HG03135 (cell line): ENCODE results near the gene SLC5A3.

Experiments used
- ATAC-seq: cut with Tn5 transposase; IDR thresholded peaks from one replicate; pipeline ENCODE4 v1.9.1; 2021; ENCODE audit warnings: mild to moderate bottlenecking, moderate library complexity; ENCODE audit not compliant: unreplicated experiment

The SLC5A3 gene

DNA sequence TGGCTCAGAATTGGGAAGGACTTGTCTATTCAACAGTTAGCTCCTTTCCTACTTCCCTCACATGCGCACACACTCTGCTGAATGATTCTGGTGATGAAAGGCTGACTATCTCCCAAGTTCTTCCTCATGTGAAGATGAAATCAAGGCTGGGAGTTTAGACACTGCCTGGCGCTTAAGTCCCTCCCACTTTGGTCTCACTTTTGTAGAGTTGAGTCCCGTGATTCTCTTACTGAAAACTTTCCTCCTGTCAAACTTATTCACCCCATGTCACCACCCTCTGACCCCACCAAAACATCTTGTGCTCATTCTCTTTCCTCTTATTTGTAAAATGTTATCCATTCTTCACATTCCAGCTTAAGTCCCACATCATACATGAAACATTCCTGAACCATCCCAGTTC is 8.4 kb upstream of the SLC5A3 start:
- no peak for ATAC-seq

DNA sequence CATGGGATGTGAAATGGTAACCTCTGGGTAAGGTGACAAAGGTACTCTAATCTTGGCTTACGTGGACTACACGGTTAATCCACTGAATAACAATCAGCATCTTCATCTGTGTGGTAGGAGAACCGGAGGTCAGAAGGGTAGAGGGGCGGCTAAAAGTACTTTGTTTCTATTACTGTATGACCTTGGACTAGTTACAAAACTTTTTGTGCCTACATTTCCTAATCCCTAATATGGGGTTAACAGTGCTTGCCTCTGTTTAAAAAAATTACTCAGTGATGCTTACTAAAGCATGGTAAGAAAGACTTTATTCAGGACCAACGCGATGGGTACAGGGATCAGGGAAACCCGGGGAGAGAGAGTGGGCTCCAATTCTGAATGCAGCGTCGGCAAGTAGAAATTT is 1.7 kb upstream of the SLC5A3 start:
- ATAC-seq: no peak

GRCh38 chr21:34072145-34073031 is 990 bp upstream of the SLC5A3 start:
- no peak for ATAC-seq

- ATAC-seq: peak; percentile 33
Observed at GRCh38 chr21:34073749-34074282, 438 bp downstream of the SLC5A3 start.

DNA sequence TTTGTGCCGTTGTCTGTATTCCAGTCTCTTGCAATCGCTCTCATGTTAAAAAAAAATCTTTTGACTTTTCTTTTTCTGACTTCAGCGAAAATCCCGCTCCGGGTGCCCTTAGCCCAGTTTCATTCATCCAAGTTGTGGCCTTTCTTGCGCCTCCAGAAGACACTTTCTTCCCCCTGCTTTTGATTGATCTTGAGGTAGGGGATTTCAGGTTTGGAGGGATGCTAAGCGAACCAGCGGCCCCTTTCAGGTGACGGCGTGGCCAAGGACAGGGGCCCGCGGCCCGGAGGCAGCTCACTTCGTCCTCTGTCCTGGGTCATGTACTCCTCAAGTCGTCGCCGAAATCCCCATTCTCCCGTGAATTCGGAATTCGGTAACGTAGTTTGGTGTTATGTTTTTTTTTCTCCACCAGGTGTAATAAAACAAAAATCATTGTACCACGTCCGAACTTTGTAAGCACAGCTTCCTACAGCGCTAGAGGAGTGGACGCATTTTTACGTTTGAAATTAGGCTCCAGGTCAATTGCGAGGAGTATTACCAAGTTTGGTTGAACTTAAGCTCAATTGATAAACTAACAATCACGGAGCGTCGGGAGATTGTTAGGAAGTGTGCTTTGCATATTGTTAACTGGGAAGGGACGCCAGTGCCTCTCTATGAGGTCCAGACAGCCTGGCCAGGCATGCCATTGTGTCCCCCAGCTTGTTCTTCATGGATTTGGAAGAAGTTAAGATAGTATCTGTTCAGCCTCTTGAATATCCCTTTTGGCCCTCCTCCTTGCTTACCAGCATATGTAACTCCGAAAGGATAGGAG is 1.1 kb downstream of the SLC5A3 start:
- ATAC-seq: no peak

DNA sequence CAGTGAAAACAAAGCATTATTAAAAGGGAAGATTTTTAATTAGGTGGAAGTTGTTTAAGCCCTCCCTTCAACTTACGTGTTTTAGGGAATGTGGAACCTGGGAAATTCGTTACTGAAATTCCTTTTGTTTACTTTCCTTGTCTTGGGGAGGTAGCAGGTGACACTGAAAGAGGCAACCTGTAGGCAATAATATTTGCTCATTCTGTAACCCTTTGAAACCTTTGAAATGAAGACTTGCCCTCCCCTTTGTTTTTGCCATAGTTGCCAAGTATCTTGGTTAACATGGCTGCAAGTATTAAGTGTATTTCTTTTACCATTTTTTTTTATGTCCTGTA is 1.7 kb downstream of the SLC5A3 start:
- ATAC-seq: no peak

- no peak for ATAC-seq
Observed at GRCh38 chr21:34075760-34076660, 2.6 kb downstream of the SLC5A3 start.

DNA sequence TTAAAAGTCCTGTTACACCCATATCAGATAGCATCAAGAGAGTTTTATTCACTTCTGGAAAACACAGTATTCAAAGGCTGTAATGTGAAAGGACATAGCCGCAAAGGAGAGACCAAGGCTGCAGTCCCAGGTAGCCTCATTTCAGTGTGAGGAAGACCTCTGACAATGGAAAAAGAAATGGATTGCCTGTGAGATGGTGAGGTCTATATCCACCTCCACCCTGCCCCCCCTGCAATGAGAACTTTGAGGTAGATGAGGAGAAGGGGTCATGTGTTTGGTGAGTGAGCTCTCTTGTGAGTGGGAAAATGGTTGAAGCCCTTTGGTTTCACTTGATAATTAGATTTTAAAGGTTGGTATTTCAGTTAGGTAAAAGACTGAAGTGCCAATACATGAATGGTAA is 3.5 kb downstream of the SLC5A3 start:
- ATAC-seq: no peak

DNA sequence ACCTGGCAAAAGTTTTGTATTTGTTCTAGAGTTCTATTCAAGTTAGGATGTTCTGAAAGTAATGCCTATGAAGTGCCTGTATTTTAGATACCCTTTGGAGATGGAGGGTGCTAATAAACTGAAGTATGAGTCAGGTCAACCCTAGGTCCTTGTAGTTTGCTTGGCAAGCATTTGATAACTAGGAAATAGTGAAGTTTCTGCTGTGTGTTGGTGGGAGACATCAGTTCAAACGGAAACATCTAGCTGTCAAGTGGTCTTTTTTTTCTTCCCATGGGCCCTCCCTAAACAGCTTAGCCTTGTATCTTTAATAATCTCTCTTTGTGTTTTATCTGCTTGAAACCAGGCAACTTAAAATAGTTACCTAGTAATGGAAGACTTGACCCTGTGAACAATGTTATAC is 4.5 kb downstream of the SLC5A3 start:
- no peak for ATAC-seq

DNA sequence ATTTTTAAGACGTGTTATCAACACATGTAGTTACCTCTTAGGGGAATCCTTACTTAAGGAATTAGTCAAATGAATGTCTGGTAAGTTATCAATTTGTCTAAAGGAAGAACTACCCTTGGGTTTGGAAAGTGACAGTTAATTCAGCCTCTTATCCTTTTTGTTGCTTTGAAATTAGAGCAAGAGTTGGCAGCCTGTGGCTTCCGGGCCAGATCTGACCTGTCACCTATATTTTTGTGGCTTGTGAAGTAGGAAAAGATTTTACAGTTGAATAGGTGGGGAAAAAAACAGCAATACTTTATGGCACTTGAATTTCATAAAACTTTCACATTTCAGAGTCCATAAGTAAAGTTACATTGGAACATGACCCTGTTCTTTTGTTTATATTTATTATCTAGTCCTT is 5.5 kb downstream of the SLC5A3 start:
- no peak for ATAC-seq

DNA sequence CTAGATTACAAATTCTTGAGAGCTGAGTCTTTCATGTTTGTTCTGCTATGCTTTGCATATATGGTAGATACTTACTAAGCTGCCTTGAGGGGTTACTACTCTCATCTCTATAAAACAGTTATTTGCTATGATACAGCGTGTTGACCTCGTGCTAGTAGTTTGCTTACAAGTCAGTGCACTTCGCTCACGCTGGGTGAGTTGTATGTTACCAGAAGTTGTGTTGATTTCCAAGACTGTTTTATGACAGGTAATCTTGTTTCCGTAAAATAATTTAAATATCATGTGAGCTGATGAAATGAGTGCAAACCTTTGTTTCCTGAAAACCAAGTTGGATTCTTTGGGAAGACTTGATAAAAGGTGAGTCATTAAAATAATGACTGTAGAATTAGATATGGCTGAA is 7.3 kb downstream of the SLC5A3 start:
- ATAC-seq: no peak

GRCh38 chr21:34082769-34083168 is 9.4 kb downstream of the SLC5A3 start:
- no peak for ATAC-seq

- ATAC-seq: no peak
Observed at GRCh38 chr21:34083357-34083756, 10.0 kb downstream of the SLC5A3 start.

DNA sequence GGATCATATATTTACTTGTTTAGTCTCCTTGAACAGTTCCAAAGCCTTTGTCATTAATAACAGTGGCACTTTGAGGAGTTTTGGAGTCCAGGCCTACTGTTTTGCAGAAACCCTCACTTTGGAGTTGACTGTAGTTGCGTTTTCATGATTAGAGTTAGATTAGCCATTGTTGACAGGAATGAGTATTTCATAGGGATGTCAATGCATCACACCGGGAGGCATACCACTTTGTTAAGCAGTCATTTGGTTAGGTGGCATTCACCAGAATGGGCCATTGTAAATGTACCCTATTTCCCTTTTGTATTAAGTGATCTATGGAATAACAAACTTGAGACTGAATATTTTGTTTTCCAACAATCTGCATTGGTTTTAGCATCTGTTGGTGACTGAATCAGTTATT is 11.8 kb downstream of the SLC5A3 start:
- ATAC-seq: no peak

DNA sequence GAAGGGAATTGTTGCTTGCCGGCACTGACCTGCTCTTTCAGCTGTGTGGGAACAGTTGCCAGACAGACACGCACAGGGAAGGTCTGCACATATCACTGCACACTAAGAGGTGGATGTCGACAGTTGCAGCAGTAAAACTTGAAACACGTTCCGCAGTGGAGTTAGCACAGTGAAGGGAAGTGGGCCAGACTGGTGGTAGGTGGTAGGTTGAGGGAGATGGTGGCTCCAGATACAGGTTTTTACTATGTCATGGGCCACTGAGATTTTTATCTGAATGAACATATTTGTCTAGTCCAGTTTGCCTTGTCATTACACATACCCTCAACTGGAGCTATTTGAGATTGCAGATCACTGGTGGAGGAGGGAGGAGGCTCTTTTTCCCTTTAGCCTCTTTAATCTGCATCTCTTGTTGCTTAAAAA is 13.5 kb downstream of the SLC5A3 start:
- no peak for ATAC-seq

DNA sequence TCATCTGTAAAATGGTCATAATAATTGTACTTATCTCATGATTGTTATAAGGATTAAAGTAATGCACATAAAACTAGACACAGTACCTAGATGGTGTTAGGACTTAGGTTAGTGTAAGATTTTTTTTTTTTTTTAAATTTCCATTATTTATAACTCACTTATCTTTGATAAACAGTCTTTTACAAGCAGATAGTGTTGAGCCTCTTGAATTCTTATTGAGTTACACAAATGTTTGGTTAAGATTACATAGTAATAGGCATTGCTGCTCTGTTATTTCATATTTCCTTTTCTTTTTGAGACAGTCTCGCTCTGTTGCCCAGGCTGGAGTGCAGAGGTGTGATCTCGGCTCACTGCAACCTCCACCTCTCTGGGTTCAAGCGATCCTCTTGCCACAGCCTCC is 15.4 kb downstream of the SLC5A3 start:
- ATAC-seq: no peak

DNA sequence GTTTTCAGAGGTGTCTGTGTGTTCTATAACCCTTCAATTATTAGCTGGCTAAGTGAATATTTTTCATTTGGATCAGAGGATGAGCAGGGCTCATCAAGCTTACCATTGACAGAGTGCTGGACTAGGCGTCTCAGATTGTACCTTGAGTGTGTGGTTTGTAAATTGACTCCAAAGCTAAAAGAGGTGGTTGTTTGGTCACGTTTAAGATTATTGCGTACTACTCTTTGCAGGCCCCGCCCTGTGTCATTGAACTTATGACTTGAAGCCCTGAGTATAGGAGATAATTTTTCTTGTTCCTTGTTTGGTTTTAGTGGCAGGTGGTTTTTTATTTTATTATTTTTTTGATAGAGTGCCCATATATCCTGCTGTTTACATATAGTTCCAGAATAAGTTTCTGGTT is 17.7 kb downstream of the SLC5A3 start:
- ATAC-seq: no peak

GRCh38 chr21:34091607-34092006 is 18.2 kb downstream of the SLC5A3 start:
- ATAC-seq: no peak

DNA sequence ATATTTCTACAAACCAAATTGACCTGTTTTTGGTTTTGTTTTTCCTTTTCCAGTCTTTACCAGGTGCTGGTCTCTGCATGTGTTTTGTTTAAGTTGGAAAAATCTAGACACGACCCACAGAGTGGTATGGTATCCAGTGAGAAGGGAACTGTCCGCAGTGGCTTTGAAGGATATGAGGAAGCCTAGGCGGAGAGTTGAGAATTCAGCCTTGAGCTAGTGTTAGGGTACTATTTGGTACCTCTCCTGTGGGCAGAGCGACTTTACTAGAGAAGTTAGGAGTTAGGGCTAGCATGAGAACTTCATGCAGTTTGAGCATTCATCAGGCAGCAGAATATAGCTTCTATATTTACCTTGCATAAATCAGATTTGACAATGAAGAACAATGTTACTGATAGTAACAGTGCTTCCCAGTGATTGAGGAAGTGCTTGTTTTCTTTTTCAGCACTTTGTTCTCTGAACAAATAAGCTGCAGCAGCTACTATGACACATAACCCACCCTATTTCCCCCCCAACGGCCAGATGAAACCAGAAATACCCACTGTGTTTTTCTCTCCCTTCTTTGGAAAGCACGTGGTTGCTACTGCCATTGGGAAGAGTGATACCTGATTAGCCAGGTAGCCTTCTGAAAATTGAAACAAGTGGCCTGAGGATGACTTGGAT is 19.0 kb downstream of the SLC5A3 start:
- no peak for ATAC-seq

DNA sequence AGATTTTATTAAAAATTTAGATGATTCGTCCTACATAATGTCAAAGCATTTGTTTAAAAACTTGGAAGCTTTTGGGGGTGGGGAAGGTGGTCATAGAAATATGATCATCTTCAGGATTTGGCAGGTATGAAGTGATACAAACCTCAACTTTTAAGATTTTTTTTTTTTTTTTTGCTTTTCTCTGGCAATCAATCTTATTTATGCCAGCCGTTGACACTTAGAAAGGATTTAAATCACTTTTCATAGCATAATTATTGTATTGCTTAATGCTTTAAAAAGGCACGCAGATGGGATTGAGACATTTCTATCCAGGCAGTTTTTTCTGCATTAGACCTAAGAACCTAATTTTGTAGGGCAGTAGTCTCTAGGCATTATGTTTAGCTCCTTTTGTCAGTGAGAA is 19.7 kb downstream of the SLC5A3 start:
- no peak for ATAC-seq
